Measurements from ENCODE around the gene TBC1D19.
A peak's percentile ranks its signal among the peaks of the same experiment; 100 is the strongest.
"Not testable (repeated sequence)": the region's sequence is repeated elsewhere in the genome, so short reads cannot be mapped to it uniquely, and the experiment has no call there.

Gene TBC1D19

GRCh38 chr4:26583865-26584652 is at the start of gene TBC1D19:
TBC1D19 (plus strand) TSS chr4:26584084; CDS start chr4:26584194, 110 bp downstream.
- in situ Hi-C loops (cut with HindIII; ENCODE audit: low pct_ligation_motif_present, low pct_unique_long_range_greater_than_20kb, low sequenced_read_pairs) = no loop called here
- peak; percentile 86 for DNase-seq

GRCh38 chr4:26542991-26543390 is 40.9 kb upstream of the TBC1D19 start:
- DNase-seq = no peak
- in situ Hi-C loops (cut with HindIII; ENCODE audit: low pct_ligation_motif_present, low pct_unique_long_range_greater_than_20kb, low sequenced_read_pairs) = no loop called here

GRCh38 chr4:26544421-26544820 is 39.5 kb upstream of the TBC1D19 start:
- in situ Hi-C loops (cut with HindIII; ENCODE audit: low pct_ligation_motif_present, low pct_unique_long_range_greater_than_20kb, low sequenced_read_pairs) = no loop called here

GRCh38 chr4:26548379-26548778 is 35.5 kb upstream of the TBC1D19 start:
- in situ Hi-C loops (cut with HindIII; ENCODE audit: low pct_ligation_motif_present, low pct_unique_long_range_greater_than_20kb, low sequenced_read_pairs); DNase-seq: not testable (repeated sequence)

More at GRCh38 chr4:26544421-26544820, 39.5 kb upstream of the TBC1D19 start:
- DNase-seq = no peak

GRCh38 chr4:26557164-26557563 is 26.7 kb upstream of the TBC1D19 start:
- no peak for DNase-seq
- in situ Hi-C loops (cut with HindIII; ENCODE audit: low pct_ligation_motif_present, low pct_unique_long_range_greater_than_20kb, low sequenced_read_pairs) = no loop called here

- in situ Hi-C loops (cut with HindIII; ENCODE audit: low pct_ligation_motif_present, low pct_unique_long_range_greater_than_20kb, low sequenced_read_pairs) = no loop called here
- DNase-seq = no peak
Observed at GRCh38 chr4:26558166-26558895, 25.6 kb upstream of the TBC1D19 start.

- in situ Hi-C loops (cut with HindIII; ENCODE audit: low pct_ligation_motif_present, low pct_unique_long_range_greater_than_20kb, low sequenced_read_pairs) = no loop called here
- no peak for DNase-seq
Observed at GRCh38 chr4:26566133-26566532, 17.8 kb upstream of the TBC1D19 start.

GRCh38 chr4:26568446-26568994 is 15.4 kb upstream of the TBC1D19 start:
- DNase-seq = no peak
- in situ Hi-C loops (cut with HindIII; ENCODE audit: low pct_ligation_motif_present, low pct_unique_long_range_greater_than_20kb, low sequenced_read_pairs) = no loop called here

GRCh38 chr4:26570596-26570995 is 13.3 kb upstream of the TBC1D19 start:
- in situ Hi-C loops (cut with HindIII; ENCODE audit: low pct_ligation_motif_present, low pct_unique_long_range_greater_than_20kb, low sequenced_read_pairs) = no loop called here
- DNase-seq = no peak

GRCh38 chr4:26573389-26573794 is 10.5 kb upstream of the TBC1D19 start:
- DNase-seq = no peak
- in situ Hi-C loops (cut with HindIII; ENCODE audit: low pct_ligation_motif_present, low pct_unique_long_range_greater_than_20kb, low sequenced_read_pairs) = no loop called here

GRCh38 chr4:26574563-26574962 is 9.3 kb upstream of the TBC1D19 start:
- in situ Hi-C loops (cut with HindIII; ENCODE audit: low pct_ligation_motif_present, low pct_unique_long_range_greater_than_20kb, low sequenced_read_pairs) = no loop called here

GRCh38 chr4:26576231-26576739 is 7.6 kb upstream of the TBC1D19 start:
- in situ Hi-C loops (cut with HindIII; ENCODE audit: low pct_ligation_motif_present, low pct_unique_long_range_greater_than_20kb, low sequenced_read_pairs) = no loop called here
- no peak for DNase-seq

More at GRCh38 chr4:26574563-26574962, 9.3 kb upstream of the TBC1D19 start:
- no peak for DNase-seq

- in situ Hi-C loops (cut with HindIII; ENCODE audit: low pct_ligation_motif_present, low pct_unique_long_range_greater_than_20kb, low sequenced_read_pairs) = no loop called here
- DNase-seq = no peak
Observed at GRCh38 chr4:26577066-26577465, 6.8 kb upstream of the TBC1D19 start.

GRCh38 chr4:26579169-26579568 is 4.7 kb upstream of the TBC1D19 start:
- DNase-seq = no peak
- in situ Hi-C loops (cut with HindIII; ENCODE audit: low pct_ligation_motif_present, low pct_unique_long_range_greater_than_20kb, low sequenced_read_pairs) = no loop called here

GRCh38 chr4:26581341-26581740 is 2.5 kb upstream of the TBC1D19 start:
- in situ Hi-C loops (cut with HindIII; ENCODE audit: low pct_ligation_motif_present, low pct_unique_long_range_greater_than_20kb, low sequenced_read_pairs); DNase-seq: not testable (repeated sequence)

- DNase-seq = no peak
- in situ Hi-C loops (cut with HindIII; ENCODE audit: low pct_ligation_motif_present, low pct_unique_long_range_greater_than_20kb, low sequenced_read_pairs) = no loop called here
Observed at GRCh38 chr4:26583538-26583864, 383 bp upstream of the TBC1D19 start.

- in situ Hi-C loops (cut with HindIII; ENCODE audit: low pct_ligation_motif_present, low pct_unique_long_range_greater_than_20kb, low sequenced_read_pairs) = no loop called here
- peak; percentile 4 for DNase-seq
Observed at GRCh38 chr4:26584725-26585124, 841 bp downstream of the TBC1D19 start.

GRCh38 chr4:26589705-26590104 is 5.8 kb downstream of the TBC1D19 start:
- DNase-seq = no peak
- in situ Hi-C loops (cut with HindIII; ENCODE audit: low pct_ligation_motif_present, low pct_unique_long_range_greater_than_20kb, low sequenced_read_pairs) = no loop called here

GRCh38 chr4:26590639-26591038 is 6.8 kb downstream of the TBC1D19 start:
- peak; percentile 87 for DNase-seq
- in situ Hi-C loops (cut with HindIII; ENCODE audit: low pct_ligation_motif_present, low pct_unique_long_range_greater_than_20kb, low sequenced_read_pairs) = no loop called here
